OCI-LY3 (cell line): Measurements from ENCODE around the gene CXCL9.

ENCODE experiments used
- EZH2phosphoT487 ChIP-seq: fragments of 200-600 bp; shearing (Covaris generic); IDR thresholded peaks from 2 replicates; pipeline ENCODE4 v1.6.1; 2018; ENCODE audit warnings: antibody characterized with exemption, mixed run types, low read depth
- TF ChIP-seq, protein P1 (sequence below): fragments of 200-600, 300-600 bp; sonication (generic); IDR thresholded peaks from 2 replicates; pipeline ENCODE4 v1.5.1; 2014; ENCODE audit warnings: antibody characterized with exemption, low read length, low read depth

DNA sequence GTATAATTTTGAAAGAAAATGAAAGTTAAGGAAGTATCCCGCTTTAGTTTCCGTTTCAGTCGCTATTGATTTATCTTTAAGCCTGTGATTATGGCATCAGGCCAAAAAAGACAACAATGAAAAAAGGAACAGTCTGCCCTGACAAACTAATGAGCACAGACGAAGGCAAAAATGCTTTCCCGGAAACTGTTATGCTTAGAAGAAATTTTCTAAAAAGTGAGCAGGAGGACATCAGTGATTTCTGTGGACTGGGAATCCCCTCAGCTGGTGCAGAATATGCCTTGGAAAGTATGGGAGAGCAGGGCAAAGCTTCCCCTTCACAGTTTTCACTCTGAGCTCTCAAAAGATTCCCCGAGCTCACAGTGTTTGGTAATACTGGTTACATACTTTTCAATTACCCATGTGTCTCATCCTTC, 21.0 kb upstream of the CXCL9 start:
- TF ChIP-seq, protein P1, sequence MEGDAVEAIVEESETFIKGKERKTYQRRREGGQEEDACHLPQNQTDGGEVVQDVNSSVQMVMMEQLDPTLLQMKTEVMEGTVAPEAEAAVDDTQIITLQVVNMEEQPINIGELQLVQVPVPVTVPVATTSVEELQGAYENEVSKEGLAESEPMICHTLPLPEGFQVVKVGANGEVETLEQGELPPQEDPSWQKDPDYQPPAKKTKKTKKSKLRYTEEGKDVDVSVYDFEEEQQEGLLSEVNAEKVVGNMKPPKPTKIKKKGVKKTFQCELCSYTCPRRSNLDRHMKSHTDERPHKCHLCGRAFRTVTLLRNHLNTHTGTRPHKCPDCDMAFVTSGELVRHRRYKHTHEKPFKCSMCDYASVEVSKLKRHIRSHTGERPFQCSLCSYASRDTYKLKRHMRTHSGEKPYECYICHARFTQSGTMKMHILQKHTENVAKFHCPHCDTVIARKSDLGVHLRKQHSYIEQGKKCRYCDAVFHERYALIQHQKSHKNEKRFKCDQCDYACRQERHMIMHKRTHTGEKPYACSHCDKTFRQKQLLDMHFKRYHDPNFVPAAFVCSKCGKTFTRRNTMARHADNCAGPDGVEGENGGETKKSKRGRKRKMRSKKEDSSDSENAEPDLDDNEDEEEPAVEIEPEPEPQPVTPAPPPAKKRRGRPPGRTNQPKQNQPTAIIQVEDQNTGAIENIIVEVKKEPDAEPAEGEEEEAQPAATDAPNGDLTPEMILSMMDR, result no peak
- no peak for TF ChIP-seq EZH2phosphoT487
